ENCODE data around the gene MYMK. TPM values are rescaled to one million over a fixed set of nuclear protein-coding genes. Genes with fewer than 3 reads are reported as not detected.

MYMK gene, protein sequence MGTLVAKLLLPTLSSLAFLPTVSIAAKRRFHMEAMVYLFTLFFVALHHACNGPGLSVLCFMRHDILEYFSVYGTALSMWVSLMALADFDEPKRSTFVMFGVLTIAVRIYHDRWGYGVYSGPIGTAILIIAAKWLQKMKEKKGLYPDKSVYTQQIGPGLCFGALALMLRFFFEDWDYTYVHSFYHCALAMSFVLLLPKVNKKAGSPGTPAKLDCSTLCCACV
- total RNA-seq (2016; rRNA removed; fragmentation: Illumina TruSeq; extraction: Trizol) (not detected in 2 replicates), polyA plus RNA-seq (2011; rRNA removed) (not detected in 2 replicates), polyA minus RNA-seq (2011; rRNA and poly(A)+ RNA removed; ENCODE audit: low replicate concordance) (not detected in 2 replicates), Bru-seq, nascent RNA (not detected), BruChase-seq, experiment 1, labeled RNA remaining after a 6-hour chase (not detected), BruChase-seq, experiment 2, labeled RNA remaining after a 2-hour chase (not detected)
- not detected in 2 replicates for total RNA-seq (2016; cell fraction: cytosol; rRNA removed; fragmentation: Illumina TruSeq; extraction: Trizol; ENCODE audit: low read depth)
- not detected in 2 replicates for total RNA-seq (2016; cell fraction: insoluble cytoplasmic fraction; rRNA removed; fragmentation: Illumina TruSeq; extraction: Trizol)
- total RNA-seq (2016; cell fraction: membrane; rRNA removed; fragmentation: Illumina TruSeq; extraction: Trizol): not detected in 2 replicates
- total RNA-seq (2016; cell fraction: nucleus; rRNA removed; fragmentation: Illumina TruSeq; extraction: Trizol): not detected in 2 replicates
- polyA plus RNA-seq (2011; cell fraction: cytosol; rRNA removed): not detected in 2 replicates
- not detected in 2 replicates for polyA plus RNA-seq (2011; cell fraction: nucleus; rRNA removed)
- not detected in 2 replicates for polyA plus RNA-seq (2012)
- not detected in 2 replicates for polyA plus RNA-seq (2016; cell fraction: cytosol; fragmentation: Illumina TruSeq; extraction: Trizol; ENCODE audit: low read depth)
- polyA plus RNA-seq (2016; cell fraction: insoluble cytoplasmic fraction; fragmentation: Illumina TruSeq; extraction: Trizol; ENCODE audit: low read depth): not detected in 2 replicates
- polyA plus RNA-seq (2016; cell fraction: membrane; fragmentation: Illumina TruSeq; extraction: Trizol; ENCODE audit: low read depth): not detected in 2 replicates
- polyA plus RNA-seq (2016; cell fraction: nucleus; fragmentation: Illumina TruSeq; extraction: Trizol; ENCODE audit: insufficient read depth, low read depth): not detected in 2 replicates
- polyA minus RNA-seq (2011; cell fraction: cytosol; rRNA and poly(A)+ RNA removed): not detected in 2 replicates
- polyA minus RNA-seq (2011; cell fraction: nucleus; rRNA and poly(A)+ RNA removed): not detected in 2 replicates
- long read RNA-seq, experiment 1: 0 reads
- long read RNA-seq, experiment 2: 0 reads

GRCh38 chr9:133524679-133525228 lies at the start of gene MYMK:
MYMK (minus strand) TSS chr9:133524959; CDS start chr9:133524844, 115 bp downstream.
- Histone ChIP-seq H3K4me2 (ENCODE audit: low read depth, low read length) (no peak within 1 kb of the TSS), H3K27ac (ENCODE audit: extremely low read length, insufficient read depth, low read length) (no peak within 1 kb of the TSS), H2AFZ (ENCODE audit: low read length) (no peak within 1 kb of the TSS), H3K9me3 (ENCODE audit: low read length) (no peaks in the 10 kb centered on the region), H3K27me3 (ENCODE audit: control insufficient read depth in 1 of 2, insufficient read depth in 2 of 2, low read length in 2 of 2) (peaks cover 31 to 94% of the 10 kb centered on the region in 2 experiments; a peak in 4 of 5 replicates), H3K4me1 (ENCODE audit: insufficient read depth, low read length) (peaks cover 41% of the 10 kb centered on the region), H4K20me1 (ENCODE audit: insufficient read depth, low read length) (no peaks in the 10 kb centered on the region), H3K4me3 (replicated peaks in 1 of 3; ENCODE audit: insufficient read depth in 1 of 3, low read depth in 2 of 3, low read length in 3 of 3) (no peak within 1 kb of the TSS), H3K9ac (ENCODE audit: insufficient read depth, low read depth, low read length) (no peak within 1 kb of the TSS), H3K79me2 (ENCODE audit: insufficient read depth, low read length) (no peaks in the 10 kb centered on the region), H3K36me3 (replicated peaks in 1 of 2; ENCODE audit: control insufficient read depth in 1 of 2, insufficient read depth in 2 of 2, low read length in 2 of 2) (no peaks in the 10 kb centered on the region)
- ATAC-seq (no peak), DNase-seq (ENCODE audit: low spot score) (no peak), FAIRE-seq (no peak)
- POLR2A ChIA-PET: no interaction called here
- 74% methylated on average over 14 of the region's 17 CpGs for WGBS (ENCODE audit: low lambda C conversion rate)
- in situ Hi-C loops (cut with HindIII; ENCODE audit: extremely low pct_ligation_motif_present, low pct_unique_long_range_greater_than_20kb): loop anchor here (25.0 kb wide), 1 partner anchor 213 kb away; the partner anchor contains the start of gene SARDH
- intact Hi-C loops (cut with micrococcal nuclease; ENCODE audit: unreplicated experiment): no loop called here
- BruUV-seq (replicated peaks): no TSS peak
- 0 out of 2 replicates have a peak, but pooled peaks have one; percentile 26 for TF ChIP-seq USF2 (IDR thresholded peaks at IDR 0.05; ENCODE audit: low read depth, low read length)
- no peak for TF ChIP-seq USF2 (CRISPR knock-in tag; IDR thresholded peaks at IDR 0.05; ENCODE audit: borderline replicate concordance)
- TF ChIP-seq, protein P1, sequence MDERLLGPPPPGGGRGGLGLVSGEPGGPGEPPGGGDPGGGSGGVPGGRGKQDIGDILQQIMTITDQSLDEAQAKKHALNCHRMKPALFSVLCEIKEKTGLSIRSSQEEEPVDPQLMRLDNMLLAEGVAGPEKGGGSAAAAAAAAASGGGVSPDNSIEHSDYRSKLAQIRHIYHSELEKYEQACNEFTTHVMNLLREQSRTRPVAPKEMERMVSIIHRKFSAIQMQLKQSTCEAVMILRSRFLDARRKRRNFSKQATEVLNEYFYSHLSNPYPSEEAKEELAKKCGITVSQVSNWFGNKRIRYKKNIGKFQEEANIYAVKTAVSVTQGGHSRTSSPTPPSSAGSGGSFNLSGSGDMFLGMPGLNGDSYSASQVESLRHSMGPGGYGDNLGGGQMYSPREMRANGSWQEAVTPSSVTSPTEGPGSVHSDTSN (CRISPR knock-in tag; IDR thresholded peaks at IDR 0.05): no peak
- TF ChIP-seq, protein P2, sequence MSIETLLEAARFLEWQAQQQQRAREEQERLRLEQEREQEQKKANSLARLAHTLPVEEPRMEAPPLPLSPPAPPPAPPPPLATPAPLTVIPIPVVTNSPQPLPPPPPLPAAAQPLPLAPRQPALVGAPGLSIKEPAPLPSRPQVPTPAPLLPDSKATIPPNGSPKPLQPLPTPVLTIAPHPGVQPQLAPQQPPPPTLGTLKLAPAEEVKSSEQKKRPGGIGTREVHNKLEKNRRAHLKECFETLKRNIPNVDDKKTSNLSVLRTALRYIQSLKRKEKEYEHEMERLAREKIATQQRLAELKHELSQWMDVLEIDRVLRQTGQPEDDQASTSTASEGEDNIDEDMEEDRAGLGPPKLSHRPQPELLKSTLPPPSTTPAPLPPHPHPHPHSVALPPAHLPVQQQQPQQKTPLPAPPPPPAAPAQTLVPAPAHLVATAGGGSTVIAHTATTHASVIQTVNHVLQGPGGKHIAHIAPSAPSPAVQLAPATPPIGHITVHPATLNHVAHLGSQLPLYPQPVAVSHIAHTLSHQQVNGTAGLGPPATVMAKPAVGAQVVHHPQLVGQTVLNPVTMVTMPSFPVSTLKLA (IDR thresholded peaks at IDR 0.05): peak; percentile 40
- CTCF ChIA-PET (ENCODE audit: low intra/inter-chr PET ratio, low total read pairs): no interaction called here
